ENCODE results near the gene PATJ.

- TF ChIP-seq, protein P1, sequence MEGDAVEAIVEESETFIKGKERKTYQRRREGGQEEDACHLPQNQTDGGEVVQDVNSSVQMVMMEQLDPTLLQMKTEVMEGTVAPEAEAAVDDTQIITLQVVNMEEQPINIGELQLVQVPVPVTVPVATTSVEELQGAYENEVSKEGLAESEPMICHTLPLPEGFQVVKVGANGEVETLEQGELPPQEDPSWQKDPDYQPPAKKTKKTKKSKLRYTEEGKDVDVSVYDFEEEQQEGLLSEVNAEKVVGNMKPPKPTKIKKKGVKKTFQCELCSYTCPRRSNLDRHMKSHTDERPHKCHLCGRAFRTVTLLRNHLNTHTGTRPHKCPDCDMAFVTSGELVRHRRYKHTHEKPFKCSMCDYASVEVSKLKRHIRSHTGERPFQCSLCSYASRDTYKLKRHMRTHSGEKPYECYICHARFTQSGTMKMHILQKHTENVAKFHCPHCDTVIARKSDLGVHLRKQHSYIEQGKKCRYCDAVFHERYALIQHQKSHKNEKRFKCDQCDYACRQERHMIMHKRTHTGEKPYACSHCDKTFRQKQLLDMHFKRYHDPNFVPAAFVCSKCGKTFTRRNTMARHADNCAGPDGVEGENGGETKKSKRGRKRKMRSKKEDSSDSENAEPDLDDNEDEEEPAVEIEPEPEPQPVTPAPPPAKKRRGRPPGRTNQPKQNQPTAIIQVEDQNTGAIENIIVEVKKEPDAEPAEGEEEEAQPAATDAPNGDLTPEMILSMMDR (optimal IDR thresholded peaks at IDR 0.05 in 1 of 3, IDR thresholded peaks at IDR 0.05 in 1 of 3, conservative IDR thresholded peaks at IDR 0.05 in 1 of 3; ENCODE audit: extremely low read depth in 1 of 3, insufficient read depth in 2 of 3, low read length in 3 of 3) = no peak
- no peak for TF ChIP-seq EZH2 (IDR thresholded peaks at IDR 0.05; ENCODE audit: low read length)
Observed at GRCh38 chr1:61753998-61754508, 11.8 kb downstream of the PATJ start.

All from keratinocyte (primary cell).